C1 segment of cervical spinal cord (tissue), 14 donors: Measurements from ENCODE around the gene ARMH3.

Experiments
- DNase-seq, 14 donors: peaks; one replicate each; lab custom pipeline; 2025; lab: John Stamatoyannopoulos, UW

Gene ARMH3

GRCh38 chr10:101797403-101798059 lies 258.4 kb downstream of the ARMH3 start:
- no peak for DNase-seq
